Measurements from ENCODE around the gene ZBED6.
"Not testable (repeated sequence)": the region's sequence is repeated elsewhere in the genome, so short reads cannot be mapped to it uniquely, and the experiment has no call there.

DNA sequence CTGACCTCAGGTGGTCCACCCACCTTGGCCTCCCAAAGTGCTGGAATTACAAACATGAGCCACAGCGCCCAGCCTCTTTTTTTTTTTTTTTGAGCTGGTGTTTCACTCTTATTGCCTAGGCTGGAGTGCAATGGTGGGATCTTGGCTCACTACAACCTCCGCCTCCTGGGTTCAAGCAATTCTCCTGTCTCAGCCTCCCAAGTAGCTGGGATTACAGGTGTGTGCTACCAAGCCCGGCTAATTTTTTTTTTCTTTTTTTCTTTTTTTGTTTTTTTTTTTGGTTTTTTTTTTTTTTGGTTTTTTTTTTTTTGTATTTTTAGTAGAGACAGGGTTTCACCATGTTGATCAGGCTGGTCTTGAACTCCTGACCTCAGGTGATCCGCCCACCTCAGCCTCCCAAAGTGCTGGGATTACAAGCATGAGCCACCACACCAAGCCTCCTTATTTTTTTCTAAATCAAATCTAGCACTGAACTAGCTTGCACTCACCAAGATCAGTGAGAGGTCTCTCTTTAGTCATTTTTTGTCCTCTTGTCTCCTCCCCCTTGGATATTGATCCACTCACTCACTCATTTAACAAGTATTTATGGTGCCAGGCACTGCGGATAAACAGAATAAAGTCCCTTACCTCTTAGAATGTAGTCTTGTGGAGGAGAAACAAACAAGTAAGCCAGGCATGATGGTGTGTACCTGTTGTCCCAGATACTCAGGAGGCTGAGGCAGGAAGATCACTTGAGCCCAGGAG is 43.6 kb upstream of the ZBED6 start:
- not testable (repeated sequence) for TF ChIP-seq EZH2 (IDR thresholded peaks at IDR 0.05; ENCODE audit: borderline replicate concordance, low read length)
- TF ChIP-seq, protein P1, sequence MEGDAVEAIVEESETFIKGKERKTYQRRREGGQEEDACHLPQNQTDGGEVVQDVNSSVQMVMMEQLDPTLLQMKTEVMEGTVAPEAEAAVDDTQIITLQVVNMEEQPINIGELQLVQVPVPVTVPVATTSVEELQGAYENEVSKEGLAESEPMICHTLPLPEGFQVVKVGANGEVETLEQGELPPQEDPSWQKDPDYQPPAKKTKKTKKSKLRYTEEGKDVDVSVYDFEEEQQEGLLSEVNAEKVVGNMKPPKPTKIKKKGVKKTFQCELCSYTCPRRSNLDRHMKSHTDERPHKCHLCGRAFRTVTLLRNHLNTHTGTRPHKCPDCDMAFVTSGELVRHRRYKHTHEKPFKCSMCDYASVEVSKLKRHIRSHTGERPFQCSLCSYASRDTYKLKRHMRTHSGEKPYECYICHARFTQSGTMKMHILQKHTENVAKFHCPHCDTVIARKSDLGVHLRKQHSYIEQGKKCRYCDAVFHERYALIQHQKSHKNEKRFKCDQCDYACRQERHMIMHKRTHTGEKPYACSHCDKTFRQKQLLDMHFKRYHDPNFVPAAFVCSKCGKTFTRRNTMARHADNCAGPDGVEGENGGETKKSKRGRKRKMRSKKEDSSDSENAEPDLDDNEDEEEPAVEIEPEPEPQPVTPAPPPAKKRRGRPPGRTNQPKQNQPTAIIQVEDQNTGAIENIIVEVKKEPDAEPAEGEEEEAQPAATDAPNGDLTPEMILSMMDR (conservative IDR thresholded peaks at IDR 0.05 in 1 of 2, IDR thresholded peaks at IDR 0.05 in 1 of 2; ENCODE audit: extremely low read depth in 1 of 2, insufficient read depth in 1 of 2, low read depth in 1 of 2, low read length in 2 of 2), result not testable (repeated sequence)
